ENCODE measurements around the gene OSBPL3. TPM values are rescaled to one million over a fixed set of nuclear protein-coding genes. Genes with fewer than 3 reads are reported as not detected.

OSBPL3 gene
- total RNA-seq, 1 experiment from 2014 or later, result 36.8 TPM

- ChIA-PET CTCF (no interaction called here), RAD21 (ENCODE audit: low non-redundant PET in 1 of 2, low total read pairs in 2 of 2, uncharacterized antibody in 2 of 2, unreplicated experiment in 2 of 2) (no interaction called here), POLR2A (no interaction called here)
- Histone ChIP-seq H3K36me3 (ENCODE audit: control insufficient read depth in 1 of 2, insufficient read depth in 2 of 2, low read length in 2 of 2) (no peaks in the 10 kb centered on the region; a peak in 1 of 4 replicates), H3K4me3 (replicated peaks in 1 of 2; ENCODE audit: low read depth in 1 of 2, low read length in 2 of 2) (no peak overlapping the region), H3K9ac (ENCODE audit: low read length) (no peak overlapping the region), H2AFZ (ENCODE audit: low read depth, low read length, poor library complexity, severe bottlenecking) (no peak overlapping the region), H3K4me1 (ENCODE audit: control insufficient read depth in 1 of 2, insufficient read depth in 2 of 2, low read length in 2 of 2) (peaks cover 0 to 6% of the 10 kb centered on the region in 2 experiments; a peak in 1 of 4 replicates), H3K79me2 (ENCODE audit: insufficient read depth, low read length) (no peaks in the 10 kb centered on the region), H3K27ac (ENCODE audit: low read depth, low read length) (no peak overlapping the region), H3K9me3 (ENCODE audit: control insufficient read depth in 1 of 2, insufficient read depth in 1 of 2, low read depth in 1 of 2, low read length in 2 of 2) (no peaks in the 10 kb centered on the region), H3K27me3 (ENCODE audit: insufficient read depth, low read length) (no peaks in the 10 kb centered on the region), H3K4me2 (ENCODE audit: low read length) (no peak overlapping the region), H3K9me2 (ENCODE audit: insufficient read depth) (no peaks in the 10 kb centered on the region), H4K20me1 (ENCODE audit: insufficient read depth) (no peaks in the 10 kb centered on the region)
- no peak for TF ChIP-seq CEBPB (IDR thresholded peaks at IDR 0.05; ENCODE audit: low read depth)
- no peak for TF ChIP-seq EGR1 (IDR thresholded peaks at IDR 0.05; ENCODE audit: low read depth)
- no peak for TF ChIP-seq MAX (IDR thresholded peaks at IDR 0.05)
- TF ChIP-seq ELF1 (IDR thresholded peaks at IDR 0.05; ENCODE audit: borderline replicate concordance, low read depth), result no peak
- TF ChIP-seq ZBTB33 (IDR thresholded peaks at IDR 0.05; ENCODE audit: extremely low read depth, insufficient replicate concordance, low read length), result no peak
- no peak for TF ChIP-seq CBX3 (IDR thresholded peaks at IDR 0.05; ENCODE audit: low read depth)
- BruUV-seq (replicated peaks), result no TSS peak
- intact Hi-C loops (cut with micrococcal nuclease), result no loop called here
- no peak for ATAC-seq
- DNase-seq (ENCODE audit: low read depth, low spot score), result no peak
Observed at GRCh38 chr7:24879291-24879690, 100.7 kb downstream of the OSBPL3 start.

DNA sequence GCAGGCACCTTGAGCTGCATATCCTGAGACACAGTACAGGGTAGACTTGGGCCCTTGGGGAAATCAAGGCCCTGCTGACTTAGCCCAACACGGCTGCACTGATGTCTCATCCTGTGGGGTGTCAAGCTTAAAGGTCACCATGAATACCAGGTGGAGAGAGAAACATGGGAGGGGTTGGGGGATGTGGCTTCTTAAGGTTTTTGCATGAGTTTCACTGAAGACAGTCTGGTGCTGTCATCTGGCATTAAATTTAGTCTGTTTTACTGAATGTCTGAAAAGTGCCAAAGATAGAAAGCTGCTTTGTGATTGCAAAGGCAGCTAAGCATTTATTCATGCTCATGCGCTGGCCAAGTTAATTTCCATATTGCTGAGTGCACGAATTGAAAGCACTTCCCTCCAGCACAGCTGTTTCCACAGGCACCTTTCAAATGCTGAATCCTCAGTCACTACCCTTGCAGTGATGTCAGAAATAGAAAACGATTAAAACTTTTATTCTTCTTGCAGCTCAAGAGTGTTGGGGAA, 102.1 kb downstream of the OSBPL3 start:
- ATAC-seq, result no peak
- no peak for TF ChIP-seq POLR2A (IDR thresholded peaks at IDR 0.05; ENCODE audit: borderline replicate concordance, extremely low read depth, insufficient read depth, insufficient read length)
- no peak for TF ChIP-seq SP1 (IDR thresholded peaks at IDR 0.05; ENCODE audit: low read depth)
- no peak for TF ChIP-seq EGR1 (IDR thresholded peaks at IDR 0.05; ENCODE audit: low read depth)
- no peak for TF ChIP-seq POLR2AphosphoS5 (IDR thresholded peaks at IDR 0.05; ENCODE audit: low read depth, low read length)
- TF ChIP-seq YY1 (IDR thresholded peaks at IDR 0.05; ENCODE audit: extremely low read depth, insufficient replicate concordance, low read depth, low read length), result no peak
- TF ChIP-seq MAX (IDR thresholded peaks at IDR 0.05), result no peak
- no peak for TF ChIP-seq ZBTB33 (IDR thresholded peaks at IDR 0.05; ENCODE audit: extremely low read depth, insufficient replicate concordance, low read length)
- TF ChIP-seq CBX3 (IDR thresholded peaks at IDR 0.05; ENCODE audit: low read depth), result no peak
- no peak for TF ChIP-seq CEBPB (IDR thresholded peaks at IDR 0.05; ENCODE audit: low read depth)
- no peak for TF ChIP-seq EZH2 (IDR thresholded peaks at IDR 0.05)
- TF ChIP-seq SIN3A (IDR thresholded peaks at IDR 0.05; ENCODE audit: low read depth), result no peak
- no peak for TF ChIP-seq JUND (IDR thresholded peaks at IDR 0.05)
- TF ChIP-seq SRF (IDR thresholded peaks at IDR 0.05; ENCODE audit: low read depth), result no peak
- TF ChIP-seq, protein P1, sequence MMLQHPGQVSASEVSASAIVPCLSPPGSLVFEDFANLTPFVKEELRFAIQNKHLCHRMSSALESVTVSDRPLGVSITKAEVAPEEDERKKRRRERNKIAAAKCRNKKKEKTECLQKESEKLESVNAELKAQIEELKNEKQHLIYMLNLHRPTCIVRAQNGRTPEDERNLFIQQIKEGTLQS (IDR thresholded peaks at IDR 0.05), result no peak

More for the DNA sequence above, 102.1 kb downstream of the OSBPL3 start:
- CTCF ChIA-PET, result interaction anchor here (1.1 kb wide), 1 partner anchor 192 kb away, joined by 3 read pairs; no protein-coding TSS in a partner anchor
- intact Hi-C loops (cut with micrococcal nuclease), result no loop called here
- Histone ChIP-seq H3K27ac (ENCODE audit: low read depth, low read length) (no peak overlapping the region), H2AFZ (ENCODE audit: low read depth, low read length, poor library complexity, severe bottlenecking) (no peak overlapping the region), H3K4me2 (ENCODE audit: low read length) (no peak overlapping the region), H3K9ac (ENCODE audit: low read length) (no peak overlapping the region), H3K36me3 (ENCODE audit: control insufficient read depth in 1 of 2, insufficient read depth in 2 of 2, low read length in 2 of 2) (no peaks in the 10 kb centered on the region; a peak in 1 of 4 replicates), H3K79me2 (ENCODE audit: insufficient read depth, low read length) (no peaks in the 10 kb centered on the region), H3K9me2 (ENCODE audit: insufficient read depth) (no peaks in the 10 kb centered on the region), H3K4me1 (ENCODE audit: control insufficient read depth in 1 of 2, insufficient read depth in 2 of 2, low read length in 2 of 2) (no peaks in the 10 kb centered on the region; a peak in 1 of 4 replicates), H4K20me1 (ENCODE audit: insufficient read depth) (no peaks in the 10 kb centered on the region), H3K27me3 (ENCODE audit: insufficient read depth, low read length) (no peaks in the 10 kb centered on the region), H3K4me3 (replicated peaks in 1 of 2; ENCODE audit: low read depth in 1 of 2, low read length in 2 of 2) (no peak overlapping the region), H3K9me3 (ENCODE audit: control insufficient read depth in 1 of 2, insufficient read depth in 1 of 2, low read depth in 1 of 2, low read length in 2 of 2) (no peaks in the 10 kb centered on the region)
- RAD21 ChIA-PET (ENCODE audit: low non-redundant PET in 1 of 2, low total read pairs in 2 of 2, uncharacterized antibody in 2 of 2, unreplicated experiment in 2 of 2), result no interaction called here
- POLR2A ChIA-PET, result no interaction called here
- DNase-seq (ENCODE audit: low read depth, low spot score), result no peak
- no TSS peak for BruUV-seq (replicated peaks)

Measured in HCT116 (cell line).